SH-SY5Y (cell line): ENCODE data around the gene QTRT2.

Experiments used
- GATA2 ChIP-seq: IDR thresholded peaks from 2 replicates; pipeline ENCODE4 v1.6.1; 2011; ENCODE audit warnings: mild to moderate bottlenecking, low read depth, low read length
- GATA3 ChIP-seq: IDR thresholded peaks from 2 replicates; pipeline ENCODE4 v1.6.1; 2011; ENCODE audit warnings: low read depth, mild to moderate bottlenecking, low read length, moderate library complexity

QTRT2 gene

DNA sequence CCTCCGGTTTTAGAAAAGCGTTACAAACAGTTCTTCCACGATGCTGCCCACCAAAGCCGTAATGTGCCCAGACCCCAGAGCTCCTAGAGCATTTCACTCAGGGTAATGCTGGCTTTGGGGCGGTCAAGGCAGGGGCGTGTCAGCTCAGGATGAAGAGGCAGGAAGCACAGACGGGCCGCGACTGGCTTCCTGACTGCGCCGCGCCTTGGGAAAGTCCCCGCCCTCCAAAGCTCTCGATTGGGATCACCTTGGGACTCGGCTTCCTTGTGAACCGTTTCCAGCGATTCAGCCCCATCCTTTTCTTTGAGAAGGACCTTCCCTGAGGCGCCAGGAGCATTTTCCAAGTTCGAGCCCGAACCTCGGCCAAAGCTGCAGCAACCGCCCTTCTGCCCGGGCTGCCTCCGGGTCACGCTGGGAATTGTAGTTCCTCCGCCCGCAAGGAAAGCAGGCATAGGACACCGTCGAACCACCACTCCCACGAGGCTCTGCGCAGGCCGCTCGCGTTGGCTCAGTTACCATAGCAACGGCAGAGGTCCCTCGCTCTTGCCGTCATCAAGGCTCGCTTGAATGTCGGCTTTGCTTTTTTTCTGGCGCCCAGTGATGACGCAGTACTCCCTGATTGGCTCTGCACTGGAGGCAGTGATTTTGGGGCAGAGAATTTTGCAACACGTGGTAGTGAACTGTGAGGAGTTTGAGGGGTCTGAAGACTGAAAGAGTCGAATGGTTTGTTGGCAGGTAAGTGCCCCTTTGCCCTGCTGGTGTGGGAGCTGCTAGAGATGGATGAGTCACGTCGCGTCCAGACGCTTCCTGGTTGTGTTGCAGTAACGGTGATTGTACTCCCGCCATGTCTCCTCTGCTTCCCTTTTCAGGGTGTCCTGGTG is at the start of gene QTRT2, which contains the start of gene CCDC191:
QTRT2 (plus strand) TSS at position 608 of the 881 bp plus-strand sequence. CDS start 8,521 bp downstream, outside the sequence.
CCDC191 (minus strand) TSS at position 397 of the 881 bp plus-strand sequence; CDS start at position 337, 60 bp downstream.
- TF ChIP-seq GATA3 = no peak
- no peak for TF ChIP-seq GATA2

DNA sequence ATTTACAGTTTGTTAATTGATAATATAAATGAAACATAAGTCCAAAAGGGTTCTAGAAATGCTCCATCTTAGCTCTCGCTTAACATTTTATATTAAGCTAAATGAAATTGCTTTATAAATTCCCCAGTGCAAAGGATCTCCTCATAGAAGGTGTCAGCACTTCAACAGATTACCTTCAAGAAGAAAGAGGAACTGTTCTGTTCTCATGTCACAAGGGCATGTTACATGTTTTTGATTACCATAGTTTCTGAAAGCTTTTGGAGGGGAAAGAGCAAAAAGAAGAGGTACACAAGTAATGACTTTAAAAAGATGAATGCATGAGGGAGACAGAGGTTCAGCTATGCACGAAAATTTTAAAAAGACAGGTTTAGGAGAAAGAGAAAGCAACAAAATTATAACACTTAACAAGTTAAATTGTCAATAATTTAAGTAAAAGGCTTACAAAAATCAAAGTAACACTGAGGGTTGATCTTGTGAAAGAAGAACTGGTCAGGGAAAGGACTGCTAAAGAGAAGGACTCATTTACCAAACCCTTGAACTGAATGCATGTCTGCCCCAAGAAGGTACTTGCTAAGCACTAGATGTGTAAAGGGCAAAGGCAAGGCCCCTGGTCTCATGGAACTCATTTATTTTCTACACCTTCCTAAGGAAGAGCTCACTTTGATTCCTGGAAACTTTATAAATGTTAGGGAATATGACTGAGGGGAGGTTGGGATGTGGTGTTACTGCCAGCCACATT is 45.3 kb upstream of the QTRT2 start:
- no peak for TF ChIP-seq GATA3
- no peak for TF ChIP-seq GATA2

DNA sequence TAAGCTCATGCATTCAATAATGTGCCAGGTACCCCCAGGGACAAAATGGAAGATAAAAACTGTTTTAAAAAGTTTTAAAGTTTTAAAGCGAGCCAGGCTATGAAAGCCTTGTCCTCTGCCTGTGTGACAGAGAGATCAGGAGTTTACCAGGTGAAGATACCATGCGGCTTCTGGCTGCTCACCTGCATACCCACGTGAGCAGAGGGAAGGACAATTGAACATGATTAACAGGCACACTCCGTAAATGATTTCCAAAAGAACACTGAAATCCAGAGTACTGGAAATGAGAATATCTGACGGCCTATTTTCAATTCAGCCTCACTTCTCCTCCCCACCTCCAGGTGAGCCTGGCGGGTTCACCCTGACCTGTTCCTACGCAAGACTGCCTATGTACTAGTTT is 42.3 kb upstream of the QTRT2 start:
- TF ChIP-seq GATA2 (no peak), GATA3 (no peak)

DNA sequence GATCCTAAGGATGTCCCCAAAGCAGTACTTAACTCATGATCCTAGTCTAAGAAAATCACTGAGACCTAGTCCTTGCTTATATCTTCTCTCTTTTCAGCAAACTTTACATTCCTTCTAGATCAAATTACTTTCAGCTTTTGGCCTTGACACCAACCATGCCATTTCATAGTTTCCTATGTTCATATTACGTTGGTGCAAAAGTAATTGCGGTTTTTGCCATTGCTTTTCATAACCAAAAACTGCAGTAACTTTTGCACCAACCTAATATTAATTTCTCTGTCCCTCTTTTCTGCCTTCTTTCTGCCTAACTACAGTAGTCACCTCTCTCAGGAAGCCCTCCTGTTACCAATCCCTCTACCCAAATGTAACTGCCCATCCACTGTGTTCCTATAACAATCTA is 37.1 kb upstream of the QTRT2 start:
- TF ChIP-seq GATA2 = no peak

DNA sequence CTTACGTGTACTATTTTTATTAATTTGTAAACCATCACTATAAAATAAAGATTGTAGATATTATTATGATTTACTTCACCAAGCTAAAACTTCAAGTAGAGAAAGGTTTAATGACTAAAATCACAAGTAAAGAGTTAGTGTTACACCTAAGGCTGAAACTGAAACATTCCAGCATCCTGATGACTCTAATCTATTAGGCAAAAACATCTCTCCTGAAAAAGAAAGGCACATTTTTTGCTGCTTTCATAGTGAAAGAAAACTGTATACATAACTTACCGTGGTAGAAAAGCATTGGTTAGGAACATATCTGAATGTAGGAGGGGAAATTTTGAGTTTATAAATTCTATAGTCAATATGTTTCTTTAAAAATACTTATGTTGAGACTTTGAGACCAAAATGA is 35.6 kb upstream of the QTRT2 start:
- TF ChIP-seq GATA2 (no peak), GATA3 (no peak)

DNA sequence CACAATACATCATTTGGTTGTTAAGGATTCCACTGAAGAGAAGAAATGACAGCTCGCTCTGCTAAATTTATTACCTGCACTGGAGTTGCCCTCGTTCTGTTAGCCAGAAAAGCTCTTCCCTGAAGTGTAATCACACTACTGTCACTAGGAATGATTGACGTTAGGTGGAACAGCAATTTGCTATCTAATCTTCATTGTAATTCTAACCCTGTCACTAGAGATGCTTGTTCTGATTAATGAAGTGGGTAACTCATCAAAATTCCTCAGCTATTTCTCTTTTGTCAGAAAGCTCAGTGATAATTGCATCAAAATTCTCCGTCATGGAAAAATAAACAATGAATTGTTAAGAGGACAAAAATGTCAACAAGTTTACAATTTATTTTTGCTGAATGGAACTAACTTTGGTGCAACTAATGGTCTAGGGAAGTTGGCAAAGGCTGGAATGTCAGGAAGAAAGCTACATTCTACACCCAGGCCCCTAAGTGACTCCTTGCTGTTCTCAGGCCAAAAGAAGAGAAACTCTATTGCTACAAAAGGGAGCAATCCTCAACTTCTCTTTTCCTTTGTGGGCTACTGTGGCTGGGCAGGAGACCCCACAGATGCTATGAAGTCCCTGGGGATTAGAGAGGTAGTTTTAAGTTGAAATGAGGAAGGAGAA is 34.3 kb upstream of the QTRT2 start:
- TF ChIP-seq GATA3 (no peak), GATA2 (no peak)

DNA sequence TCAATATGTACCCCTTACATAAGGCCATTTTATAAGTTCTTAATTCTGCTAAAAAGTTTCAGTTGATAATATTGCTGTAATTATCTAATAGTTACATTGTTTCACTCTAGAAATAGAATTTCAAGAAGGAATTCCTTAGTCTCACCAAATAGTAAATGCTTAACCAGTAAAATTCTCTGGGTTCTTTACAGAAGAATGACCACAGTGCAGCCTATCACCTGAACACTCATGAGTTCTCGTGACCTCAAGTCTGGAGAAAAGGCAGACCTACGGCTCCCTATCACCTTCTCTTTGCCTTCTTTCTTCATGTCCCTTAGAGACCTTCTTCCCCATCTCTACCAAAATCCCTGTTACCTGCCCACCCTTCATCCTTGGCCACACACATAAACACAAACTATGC is 31.1 kb upstream of the QTRT2 start:
- TF ChIP-seq GATA2 = no peak
- TF ChIP-seq GATA3 = no peak

DNA sequence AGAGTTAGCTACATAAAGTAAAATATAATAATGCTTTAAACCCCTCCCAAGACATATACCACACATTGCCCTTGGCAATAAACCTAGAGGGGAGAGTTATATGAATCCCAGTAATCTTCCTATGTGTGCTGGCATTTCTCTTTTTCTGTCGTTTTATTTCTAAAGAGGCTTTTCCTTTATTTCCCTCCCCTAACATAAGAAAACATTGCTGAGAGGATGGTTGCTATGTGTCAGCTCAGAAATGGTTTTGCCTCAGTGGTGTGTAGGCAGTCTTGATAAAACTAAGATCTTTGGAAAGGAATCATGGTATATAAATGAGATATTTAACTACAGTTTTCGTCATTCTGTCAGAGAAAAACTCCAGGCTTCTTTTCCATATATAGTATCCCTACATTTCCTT is 30.2 kb upstream of the QTRT2 start:
- TF ChIP-seq GATA2 = no peak
- no peak for TF ChIP-seq GATA3

DNA sequence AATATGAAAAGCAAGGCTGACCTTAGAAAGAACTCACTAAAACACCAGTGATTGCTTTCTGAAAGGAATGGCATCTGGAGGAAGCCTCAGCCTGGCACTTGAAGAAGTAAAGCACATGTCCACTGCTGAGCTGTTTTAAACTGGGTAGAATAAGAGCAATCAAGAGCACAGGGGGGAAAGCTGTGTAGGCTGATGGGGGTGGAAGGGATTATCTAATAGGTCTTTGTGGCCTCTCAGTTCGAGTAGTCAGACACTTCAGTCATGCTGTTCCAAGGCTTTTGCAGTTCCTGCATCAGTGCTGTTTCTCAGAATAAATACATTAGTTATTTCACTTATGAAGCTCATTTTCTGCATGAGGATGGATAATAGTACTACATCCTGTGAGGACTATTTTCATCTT is 22.8 kb upstream of the QTRT2 start:
- TF ChIP-seq GATA3 (no peak), GATA2 (no peak)

DNA sequence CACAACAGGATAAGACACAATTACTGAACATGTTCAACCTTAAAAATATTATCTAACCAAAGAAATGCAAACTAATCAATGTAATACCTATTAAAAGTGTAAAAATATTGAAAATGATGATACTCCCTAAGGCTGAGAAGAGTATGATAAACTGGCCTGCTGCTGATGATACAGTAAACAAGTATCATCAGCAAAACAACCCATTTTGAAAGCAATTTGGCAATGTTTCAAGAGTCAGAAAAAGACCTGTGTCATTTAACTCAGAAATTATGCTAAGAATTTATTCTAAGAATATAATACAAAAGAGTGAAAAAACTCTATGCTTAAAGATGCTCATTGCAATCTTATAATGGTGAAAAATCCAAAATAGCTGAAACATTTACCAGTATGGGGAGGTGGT is 22.3 kb upstream of the QTRT2 start:
- TF ChIP-seq GATA3 (no peak), GATA2 (no peak)

DNA sequence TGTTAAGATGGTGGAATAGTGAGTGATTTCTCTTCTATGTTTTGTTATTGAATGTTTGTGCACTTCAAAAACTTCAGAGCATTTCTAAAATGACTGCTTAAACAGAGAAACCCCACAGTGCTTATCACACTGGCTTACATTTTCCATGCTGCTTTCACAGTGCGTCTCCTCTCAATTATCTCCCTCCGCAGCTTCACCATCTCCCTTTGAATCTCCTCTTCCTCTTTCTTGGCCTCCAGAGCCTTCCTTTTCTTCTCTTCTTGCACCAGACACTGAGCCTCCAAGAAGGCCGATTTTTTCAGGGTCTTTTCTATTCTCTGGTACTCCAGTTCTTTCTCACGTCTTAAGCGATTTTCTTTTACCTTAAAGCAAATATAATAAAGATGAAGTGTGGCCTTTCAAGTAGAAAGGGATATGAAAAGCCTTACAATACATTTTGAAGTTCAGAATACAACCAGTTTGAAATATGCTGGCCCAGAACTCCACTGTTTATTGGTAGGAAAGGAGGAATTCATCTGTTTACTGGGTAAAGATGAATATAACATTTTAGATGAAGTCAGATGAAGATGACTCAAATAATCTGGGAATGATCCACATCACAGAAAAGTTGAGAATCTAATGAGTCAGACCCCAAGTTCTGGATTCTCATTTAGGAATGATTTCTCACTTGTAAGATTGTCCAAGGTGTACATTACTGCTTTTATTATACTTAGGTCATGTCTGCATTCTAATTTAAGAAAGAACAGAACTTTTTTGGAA is 21.6 kb upstream of the QTRT2 start:
- TF ChIP-seq GATA2 (no peak), GATA3 (no peak)

DNA sequence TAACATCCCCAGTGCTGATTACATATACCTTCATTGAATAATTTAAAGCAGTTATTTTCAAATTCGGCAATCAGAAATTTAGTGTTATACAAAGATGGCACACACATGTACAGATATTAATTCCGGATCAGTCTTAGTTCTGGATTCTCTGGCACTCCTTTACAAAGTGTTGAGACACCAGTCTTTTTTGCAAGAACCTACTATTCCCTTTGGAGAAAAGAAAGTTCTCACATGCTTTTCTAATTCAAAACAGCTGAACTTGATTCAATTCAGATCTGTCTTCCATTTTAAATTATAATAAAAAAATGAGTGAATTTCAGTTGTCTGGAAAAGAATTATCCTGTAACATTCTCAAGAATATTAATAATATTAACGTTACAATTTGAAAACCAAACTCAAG is 20.6 kb upstream of the QTRT2 start:
- TF ChIP-seq GATA2 = no peak
- TF ChIP-seq GATA3 = no peak

DNA sequence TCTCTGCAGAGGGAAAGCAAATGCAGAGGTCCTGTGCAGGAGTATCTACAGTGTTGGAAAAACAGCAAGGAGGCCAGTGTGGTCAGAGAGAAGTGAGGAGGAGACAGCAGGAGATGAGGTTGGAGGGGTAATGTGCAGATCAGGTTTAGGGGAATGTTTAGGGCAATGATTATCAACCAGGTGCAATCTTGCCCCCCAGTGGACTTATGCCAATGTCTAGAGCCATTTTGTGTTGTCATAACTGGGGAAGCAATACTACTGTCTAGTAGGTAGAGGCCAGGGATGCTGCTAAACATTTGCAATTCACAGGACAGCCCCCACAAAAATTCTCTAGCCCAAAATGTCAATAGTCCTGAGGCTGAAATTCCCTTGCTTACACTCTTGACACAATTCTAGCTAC is 13.3 kb upstream of the QTRT2 start:
- TF ChIP-seq GATA3 (no peak), GATA2 (no peak)

DNA sequence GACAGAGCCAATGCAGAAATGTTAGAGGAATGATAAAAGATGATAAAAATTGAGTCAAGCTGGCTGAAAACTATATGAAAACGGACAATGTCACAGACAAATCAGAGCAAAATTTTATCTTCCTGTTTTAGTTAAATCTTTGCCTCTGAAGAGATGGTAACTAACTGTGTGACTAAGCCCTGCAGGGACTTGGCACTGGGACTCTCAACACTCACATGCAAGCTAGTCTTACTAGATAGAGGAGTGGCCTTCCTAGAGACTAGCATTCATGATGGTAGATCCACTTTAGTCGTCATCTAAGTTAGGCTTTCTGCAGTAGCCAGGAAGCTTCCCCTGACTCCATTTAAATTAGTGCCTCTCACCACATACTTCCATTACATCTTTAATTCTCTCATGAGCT is 4.3 kb upstream of the QTRT2 start:
- no peak for TF ChIP-seq GATA2

DNA sequence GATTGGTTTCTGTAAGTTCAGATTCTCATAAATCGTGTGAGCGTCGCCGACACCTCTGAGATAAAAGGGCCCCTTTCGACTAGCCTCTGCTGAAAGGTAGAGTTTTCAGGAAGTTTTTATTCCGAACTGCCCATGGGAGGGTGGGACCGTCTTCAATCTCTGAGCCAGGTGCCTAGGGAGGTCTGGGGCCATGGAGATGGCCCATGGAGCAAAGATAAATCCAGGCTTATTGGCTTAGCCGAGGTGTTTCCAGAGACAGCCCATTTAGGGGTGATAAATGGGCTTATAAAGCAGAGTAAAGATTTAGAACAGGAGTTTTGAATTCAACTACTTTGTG is 442 bp downstream of the QTRT2 start:
- TF ChIP-seq GATA3 (no peak), GATA2 (no peak)
